Measurements from ENCODE around the gene PPP1R16B.

Gene PPP1R16B

GRCh38 chr20:38841570-38841969 is 36.1 kb downstream of the PPP1R16B start:
- TF ChIP-seq CTCF (conservative IDR thresholded peaks at IDR 0.05): no peak
- no peak for TF ChIP-seq ZFX (IDR thresholded peaks at IDR 0.05)
- no peak overlapping the region for H3K27ac ChIP-seq

- no peak for TF ChIP-seq CTCF (conservative IDR thresholded peaks at IDR 0.05)
- no peak for TF ChIP-seq ZFX (IDR thresholded peaks at IDR 0.05)
- H3K27ac ChIP-seq: no peak overlapping the region
These were observed 36.5 kb downstream of the PPP1R16B start for GRCh38 chr20:38842026-38842425.

- TF ChIP-seq ZFX (IDR thresholded peaks at IDR 0.05) (no peak), CTCF (conservative IDR thresholded peaks at IDR 0.05) (no peak)
- no peak overlapping the region for H3K27ac ChIP-seq
These were observed 37.1 kb downstream of the PPP1R16B start for GRCh38 chr20:38842558-38842981.

GRCh38 chr20:38843346-38843745 is 37.8 kb downstream of the PPP1R16B start:
- TF ChIP-seq ZFX (IDR thresholded peaks at IDR 0.05) (no peak), CTCF (conservative IDR thresholded peaks at IDR 0.05) (no peak)
- H3K27ac ChIP-seq: no peak overlapping the region

- no peak for TF ChIP-seq ZFX (IDR thresholded peaks at IDR 0.05)
- no peak for TF ChIP-seq CTCF (conservative IDR thresholded peaks at IDR 0.05)
- no peak overlapping the region for H3K27ac ChIP-seq
These were observed 39.5 kb downstream of the PPP1R16B start for GRCh38 chr20:38844963-38845362.

- TF ChIP-seq CTCF (conservative IDR thresholded peaks at IDR 0.05) (no peak), ZFX (IDR thresholded peaks at IDR 0.05) (no peak)
- no peak overlapping the region for H3K27ac ChIP-seq
These were observed 42.3 kb downstream of the PPP1R16B start for GRCh38 chr20:38847840-38848239.

GRCh38 chr20:38853759-38854158 is 48.3 kb downstream of the PPP1R16B start:
- TF ChIP-seq ZFX (IDR thresholded peaks at IDR 0.05) (no peak), CTCF (conservative IDR thresholded peaks at IDR 0.05) (no peak)
- no peak overlapping the region for H3K27ac ChIP-seq

All from C4-2B (cell line).